ENCODE data around the gene ASIC4. TPM values are rescaled to one million over a fixed set of nuclear protein-coding genes. Genes with fewer than 3 reads are reported as not detected.

Gene ASIC4
- total RNA-seq, 1 experiment from 2014 or later, result 2.1 TPM

DNA sequence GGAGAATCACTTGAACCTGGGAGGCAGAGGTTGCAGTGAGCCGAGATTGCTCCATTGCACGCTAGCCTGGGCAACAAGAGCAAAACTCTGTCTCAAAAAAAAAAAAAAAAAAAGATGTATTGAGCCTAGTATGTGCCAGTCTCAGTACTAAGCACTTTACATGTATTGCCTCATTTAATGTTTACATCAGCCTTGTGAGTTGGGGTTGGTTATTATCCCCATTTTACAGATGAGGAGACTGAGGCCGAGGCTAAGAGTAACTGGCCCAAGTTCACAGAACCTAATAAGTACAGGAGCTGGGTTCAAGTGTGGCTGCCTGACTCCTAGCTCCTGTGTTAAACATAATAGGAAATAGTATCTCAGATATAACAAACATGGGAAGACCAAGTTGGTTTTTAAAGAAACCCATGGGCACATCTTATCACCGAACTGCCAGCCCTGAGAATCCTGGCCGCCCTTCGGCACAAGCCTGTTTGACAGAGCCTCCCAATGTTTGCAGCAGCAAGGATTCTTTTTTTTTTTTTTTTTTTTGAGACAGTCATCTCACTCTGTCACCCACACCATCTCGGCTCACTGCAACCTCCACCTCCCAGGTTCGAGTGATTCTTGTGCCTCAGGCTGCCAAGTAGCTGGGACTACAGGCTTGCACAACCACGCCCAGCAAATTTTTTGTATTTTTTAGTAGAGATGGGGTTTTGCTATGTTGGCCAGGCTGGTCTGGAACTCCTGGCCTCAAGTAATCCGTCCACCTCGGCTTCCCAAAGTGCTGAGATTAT, 39.8 kb upstream of the ASIC4 start (continued):
- TF ChIP-seq ZNF274 (IDR thresholded peaks at IDR 0.05; ENCODE audit: low read depth, low read length) (no peak), EZH2 (IDR thresholded peaks at IDR 0.05) (no peak), ZFX (IDR thresholded peaks at IDR 0.05) (no peak), CBX3 (IDR thresholded peaks at IDR 0.05; ENCODE audit: low read depth) (no peak), POLR2AphosphoS5 (IDR thresholded peaks at IDR 0.05; ENCODE audit: low read depth, low read length) (no peak)

GRCh38 chr2:219475278-219475677, 39.0 kb upstream of the ASIC4 start:
- intact Hi-C loops (cut with micrococcal nuclease), result no loop called here
- CTCF ChIA-PET, result interaction anchor here (0.6 to 4.3 kb wide), 5 partner anchors 8 to 55 kb away, joined by 3 to 25 read pairs (median 4); no protein-coding TSS in a partner anchor
- H3K4me3 ChIP-seq (replicated peaks in 1 of 2; ENCODE audit: low read depth in 1 of 2, low read length in 2 of 2), result no peak overlapping the region
- no peak for ATAC-seq
- RAD21 ChIA-PET (ENCODE audit: low non-redundant PET in 1 of 2, low total read pairs in 2 of 2, uncharacterized antibody in 2 of 2, unreplicated experiment in 2 of 2), result no interaction called here
- BruUV-seq (replicated peaks), result no TSS peak
- POLR2A ChIA-PET, result no interaction called here
- no peak overlapping the region for H3K27ac ChIP-seq (ENCODE audit: low read depth, low read length)
- no peak overlapping the region for H3K4me2 ChIP-seq (ENCODE audit: low read length)
- peaks cover 3 to 15% of the 10 kb centered on the region in 2 experiments; a peak in 3 of 4 replicates for H3K4me1 ChIP-seq (ENCODE audit: control insufficient read depth in 1 of 2, insufficient read depth in 2 of 2, low read length in 2 of 2)
- H3K9ac ChIP-seq (ENCODE audit: low read length), result no peak overlapping the region
- H2AFZ ChIP-seq (ENCODE audit: low read depth, low read length, poor library complexity, severe bottlenecking), result no peak overlapping the region
- H4K20me1 ChIP-seq (ENCODE audit: insufficient read depth), result no peaks in the 10 kb centered on the region
- H3K27me3 ChIP-seq (ENCODE audit: insufficient read depth, low read length), result no peaks in the 10 kb centered on the region
- no peaks in the 10 kb centered on the region for H3K9me2 ChIP-seq (ENCODE audit: insufficient read depth)
- TF ChIP-seq YY1 (IDR thresholded peaks at IDR 0.05; ENCODE audit: extremely low read depth, insufficient replicate concordance, low read depth, low read length) (no peak), EZH2 (IDR thresholded peaks at IDR 0.05) (no peak)
- no peak for DNase-seq (ENCODE audit: low read depth, low spot score)
- H3K36me3 ChIP-seq (ENCODE audit: control insufficient read depth in 1 of 2, insufficient read depth in 2 of 2, low read length in 2 of 2), result no peaks in the 10 kb centered on the region
- H3K79me2 ChIP-seq (ENCODE audit: insufficient read depth, low read length), result no peaks in the 10 kb centered on the region
- no peaks in the 10 kb centered on the region for H3K9me3 ChIP-seq (ENCODE audit: control insufficient read depth in 1 of 2, insufficient read depth in 1 of 2, low read depth in 1 of 2, low read length in 2 of 2)
